Central memory CD8-positive, alpha-beta T cell (primary cell): Measurements from ENCODE around the gene IL34.
"Not testable (repeated sequence)": the region's sequence is repeated elsewhere in the genome, so short reads cannot be mapped to it uniquely, and the experiment has no call there.

Experiments used
- ATAC-seq: fragments of 150-1000 bp; cut with Tn5 transposase; replicated peaks from 2 replicates; pipeline ENCODE4 v1.10.0; 2022; ENCODE audit warnings: mild to moderate bottlenecking, moderate FRiP score, moderate number of reproducible peaks; ENCODE audit not compliant: poor library complexity, severe bottlenecking; ENCODE audit errors: extremely low read depth
- DNase-seq, 2 donors: peaks; one replicate each; pipeline ENCODE4 v3.0.0; 2021; ENCODE audit warnings: low spot score in 2 of 2
- H3K27ac Mint-ChIP-seq: one replicate; pipeline ENCODE4 v1.8.0; 2022; ENCODE audit warnings: low read depth, mild to moderate bottlenecking, moderate library complexity, mixed read lengths
- H3K27me3 Mint-ChIP-seq: one replicate; pipeline ENCODE4 v1.8.0; 2022; ENCODE audit warnings: mixed read lengths
- H3K36me3 Mint-ChIP-seq: one replicate; pipeline ENCODE4 v1.8.0; 2022; ENCODE audit warnings: mild to moderate bottlenecking, moderate library complexity, mixed read lengths; ENCODE audit not compliant: insufficient read depth
- H3K4me1 Mint-ChIP-seq: one replicate; pipeline ENCODE4 v1.8.0; 2022; ENCODE audit warnings: mixed read lengths
- H3K4me3 Mint-ChIP-seq: one replicate; pipeline ENCODE4 v1.8.0; 2022; ENCODE audit warnings: mild to moderate bottlenecking, moderate library complexity, mixed read lengths
- H3K9me3 Mint-ChIP-seq: one replicate; pipeline ENCODE4 v1.8.0; 2022; ENCODE audit warnings: mixed read lengths

The IL34 gene

DNA sequence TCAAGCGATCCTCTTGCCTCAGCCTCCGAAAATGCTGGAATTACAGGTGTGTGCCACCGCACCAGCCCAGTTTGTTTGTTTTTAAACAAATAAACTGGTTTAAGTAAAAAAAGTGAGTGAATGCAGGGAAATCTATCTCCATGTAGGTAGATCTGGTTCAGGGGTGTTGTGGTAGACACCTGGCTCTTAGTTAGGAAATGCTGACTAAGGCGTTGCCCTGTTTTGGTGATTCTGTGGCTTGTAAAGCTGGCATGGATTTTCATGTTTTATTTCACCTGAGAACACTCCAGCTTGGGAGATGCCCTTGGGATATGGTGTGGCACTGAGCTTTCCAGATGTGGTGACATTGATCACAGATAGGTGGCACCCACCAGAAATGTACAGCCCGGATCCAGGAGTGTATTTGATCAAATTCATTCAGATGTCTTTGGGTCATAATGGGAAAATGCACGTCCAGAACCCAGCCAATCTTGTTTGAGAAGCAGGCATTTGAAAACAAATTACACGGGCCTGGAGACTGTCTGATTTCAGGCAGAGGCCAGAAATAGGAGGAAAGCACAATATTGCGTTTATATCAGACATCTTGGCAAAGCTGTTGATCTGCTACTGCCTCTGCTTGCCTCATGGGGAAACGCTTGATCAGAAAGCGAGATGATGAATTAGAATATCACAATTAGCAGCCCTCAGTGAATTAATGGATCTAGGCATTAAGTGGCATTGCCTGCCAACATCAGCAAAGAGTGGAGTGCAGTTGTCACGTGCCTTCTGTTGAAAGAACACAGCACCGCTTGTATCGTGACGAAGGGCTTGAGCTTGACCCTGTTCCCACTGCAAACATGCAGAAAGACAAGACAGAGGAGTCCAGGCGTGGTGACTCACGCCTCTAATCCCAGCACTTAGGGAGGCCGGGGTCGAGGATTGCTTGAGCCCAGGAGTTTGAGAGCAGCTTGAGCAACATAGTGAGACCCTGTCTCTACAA is 7.3 kb upstream of the IL34 start:
- peaks cover 11% of the 10 kb centered on the region for H3K27me3 Mint-ChIP-seq
- no peaks in the 10 kb centered on the region for H3K4me1 Mint-ChIP-seq
- ATAC-seq: no peak
- no peaks in the 10 kb centered on the region for H3K9me3 Mint-ChIP-seq
- H3K36me3 Mint-ChIP-seq: no peaks in the 10 kb centered on the region
- no peak overlapping the region for H3K4me3 Mint-ChIP-seq
- DNase-seq: no peak
- H3K27ac Mint-ChIP-seq: no peak overlapping the region

DNA sequence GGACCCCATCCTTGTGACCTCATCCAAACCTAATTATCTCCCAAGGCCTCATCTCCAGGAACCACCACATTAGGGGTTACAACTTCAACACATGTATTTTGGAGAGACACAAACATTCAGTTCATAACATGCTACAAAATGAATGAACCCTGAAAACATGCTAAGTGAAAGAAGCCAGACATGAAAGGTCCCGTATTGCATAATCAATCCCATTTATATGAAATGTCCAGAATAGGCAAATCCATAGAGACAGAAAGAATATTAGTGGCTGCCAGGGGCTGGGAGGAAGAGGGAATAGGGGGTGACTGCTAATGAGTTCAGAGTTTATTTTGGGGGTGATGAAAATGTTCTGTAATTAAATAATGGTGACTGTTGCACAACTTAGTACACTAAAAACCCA is 3.7 kb upstream of the IL34 start:
- ATAC-seq: no peak
- peaks cover 11% of the 10 kb centered on the region for H3K27me3 Mint-ChIP-seq
- H3K9me3 Mint-ChIP-seq: no peaks in the 10 kb centered on the region

DNA sequence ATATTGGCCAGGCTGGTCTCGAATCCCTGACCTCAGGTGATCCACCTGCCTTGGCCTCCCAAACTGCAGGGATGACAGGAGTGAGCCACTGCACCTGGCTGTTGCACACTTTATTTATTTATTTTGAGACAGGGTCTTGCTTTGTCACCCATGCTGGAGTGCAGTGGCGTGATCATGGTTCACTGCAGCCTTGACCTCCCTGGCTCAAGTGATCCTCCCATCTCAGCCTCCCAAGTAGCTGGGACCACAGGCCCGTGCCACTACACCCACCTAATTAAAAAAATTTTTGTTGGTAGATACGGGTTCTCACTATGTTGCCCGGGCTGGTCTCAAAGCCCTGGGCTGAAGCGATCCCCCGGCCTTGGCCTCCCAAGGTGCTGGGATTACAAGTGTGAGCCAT is 3.1 kb upstream of the IL34 start:
- ATAC-seq, H3K4me3 Mint-ChIP-seq, H3K4me1 Mint-ChIP-seq, H3K9me3 Mint-ChIP-seq, H3K27ac Mint-ChIP-seq, DNase-seq, H3K36me3 Mint-ChIP-seq: not testable (repeated sequence)
- peaks cover 11% of the 10 kb centered on the region for H3K27me3 Mint-ChIP-seq

More for the DNA sequence above, 3.7 kb upstream of the IL34 start:
- peaks cover 2% of the 10 kb centered on the region for H3K36me3 Mint-ChIP-seq
- no peak overlapping the region for H3K4me3 Mint-ChIP-seq
- no peak for DNase-seq
- H3K27ac Mint-ChIP-seq: no peak overlapping the region
- no peaks in the 10 kb centered on the region for H3K4me1 Mint-ChIP-seq

DNA sequence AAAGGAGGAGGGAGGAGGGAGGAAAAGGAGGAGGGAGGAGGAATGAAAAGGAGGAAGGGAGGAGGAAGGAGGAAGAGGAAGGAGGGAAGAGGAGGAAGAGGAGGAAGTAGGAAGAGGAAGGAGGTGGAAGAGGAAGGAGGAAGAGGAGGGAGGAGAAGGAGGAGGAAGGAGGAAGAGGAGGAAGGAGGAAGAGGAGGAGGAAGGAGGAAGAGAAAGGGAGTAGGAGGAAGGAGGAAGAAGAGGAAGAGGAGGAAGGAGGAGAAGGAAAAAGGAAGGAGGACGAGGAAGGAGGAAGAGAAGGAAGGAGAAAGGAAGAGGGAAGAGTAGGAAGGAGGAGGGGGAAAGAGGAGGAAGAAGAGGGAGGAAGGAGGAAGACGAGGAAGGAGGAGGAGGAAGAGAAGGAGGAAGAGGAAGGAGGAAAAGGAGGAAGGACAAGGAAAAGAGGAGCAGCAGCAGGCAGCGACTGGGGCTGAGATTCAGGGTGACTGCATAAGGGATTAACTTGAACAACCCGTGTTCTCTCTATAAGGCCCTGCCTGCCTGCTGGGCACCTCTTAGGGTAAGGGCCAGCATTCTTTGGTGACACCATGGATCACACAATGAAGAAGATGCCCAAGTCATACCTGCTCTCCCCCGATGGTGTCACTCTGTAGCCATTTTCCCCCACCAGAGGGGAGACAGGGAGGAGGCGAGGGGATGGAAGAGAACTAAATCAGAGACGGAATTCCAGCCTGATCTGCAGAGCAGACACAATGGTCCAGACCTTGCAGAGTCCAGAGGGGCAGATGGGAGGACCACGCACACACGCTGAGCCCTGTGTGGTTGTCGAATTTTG is 1.4 kb upstream of the IL34 start:
- no peak overlapping the region for H3K27ac Mint-ChIP-seq
- H3K4me1 Mint-ChIP-seq: no peaks in the 10 kb centered on the region
- H3K4me3 Mint-ChIP-seq: no peak overlapping the region
- H3K36me3 Mint-ChIP-seq: peaks cover 2% of the 10 kb centered on the region
- DNase-seq (no peak), ATAC-seq (no peak)
- no peaks in the 10 kb centered on the region for H3K9me3 Mint-ChIP-seq
- peaks cover 11% of the 10 kb centered on the region for H3K27me3 Mint-ChIP-seq

DNA sequence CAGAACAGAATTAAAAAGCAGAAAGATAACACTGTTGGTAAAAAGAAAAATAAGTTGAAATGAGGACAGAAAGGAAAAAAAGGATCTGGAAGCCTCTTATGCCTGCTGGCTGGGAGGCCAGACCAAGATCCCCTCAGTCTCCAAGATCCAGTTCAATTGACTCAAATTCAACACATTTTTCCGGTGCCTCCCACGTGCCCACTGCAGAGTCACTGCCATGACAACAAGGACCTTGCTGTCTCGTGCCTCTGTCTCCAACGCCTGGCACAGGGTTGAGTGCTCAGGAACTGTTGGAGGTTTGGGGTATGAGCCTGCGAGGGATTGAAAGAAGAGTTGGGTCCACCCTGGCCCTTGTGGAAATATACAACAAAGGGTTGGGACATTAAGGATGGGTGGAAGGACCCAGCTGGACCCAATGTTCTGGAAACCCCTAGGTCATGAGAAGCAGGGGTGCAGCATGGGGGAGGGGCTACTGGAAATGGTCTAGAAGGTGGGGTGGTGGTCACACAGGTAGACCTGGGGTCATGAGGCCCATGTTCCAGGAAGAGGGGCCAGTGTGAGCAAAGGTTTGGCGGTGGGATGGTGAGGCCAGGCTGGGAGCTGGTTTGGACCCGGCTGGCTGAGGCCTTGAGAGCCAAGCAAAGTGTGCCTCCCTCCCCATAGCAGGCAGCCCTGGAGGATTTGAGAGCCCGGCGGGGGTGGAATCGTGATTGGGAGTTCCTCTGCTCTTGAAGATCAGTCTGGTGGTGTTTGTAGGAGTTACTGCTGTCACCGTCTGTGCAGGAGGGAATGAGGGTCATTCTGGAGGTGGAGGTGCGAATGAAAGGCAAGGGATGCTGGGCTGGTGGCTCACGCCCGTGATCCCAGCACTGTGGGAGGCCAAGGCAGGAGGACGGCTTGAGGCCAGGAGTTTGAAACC is 1.3 kb downstream of the IL34 start:
- ATAC-seq: no peak
- Mint-ChIP-seq H3K9me3 (no peaks in the 10 kb centered on the region), H3K27ac (peak overlapping the region; percentile 16), H3K36me3 (peaks cover 4% of the 10 kb centered on the region), H3K4me1 (no peaks in the 10 kb centered on the region), H3K27me3 (peaks cover 3% of the 10 kb centered on the region), H3K4me3 (no peak overlapping the region)
- no peak for DNase-seq

DNA sequence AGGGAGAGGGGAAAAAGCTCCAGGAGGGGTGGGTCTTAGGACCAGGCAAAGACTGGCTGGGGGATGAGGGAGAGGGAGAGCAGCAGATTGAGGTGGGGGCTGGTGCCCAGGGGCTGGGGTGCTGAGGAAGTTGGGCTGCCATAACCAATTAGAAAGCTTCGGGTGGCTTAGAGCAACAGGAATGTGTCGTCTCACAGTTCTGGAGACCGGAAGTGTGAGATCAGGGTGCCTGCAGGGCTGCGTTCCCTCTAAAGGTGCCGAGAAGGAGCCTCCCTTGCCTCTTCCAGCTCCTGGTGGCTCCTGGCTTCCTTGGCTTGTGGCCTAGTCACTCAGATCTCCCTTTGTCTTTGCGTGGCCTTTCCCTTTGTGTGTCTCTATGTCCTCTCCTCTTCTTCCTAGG is 2.2 kb downstream of the IL34 start:
- H3K4me1 Mint-ChIP-seq: peaks cover under 1% of the 10 kb centered on the region
- DNase-seq: no peak
- peaks cover 4% of the 10 kb centered on the region for H3K36me3 Mint-ChIP-seq
- no peak overlapping the region for H3K4me3 Mint-ChIP-seq
- no peaks in the 10 kb centered on the region for H3K9me3 Mint-ChIP-seq
- no peak overlapping the region for H3K27ac Mint-ChIP-seq
- no peak for ATAC-seq
- H3K27me3 Mint-ChIP-seq: no peaks in the 10 kb centered on the region

DNA sequence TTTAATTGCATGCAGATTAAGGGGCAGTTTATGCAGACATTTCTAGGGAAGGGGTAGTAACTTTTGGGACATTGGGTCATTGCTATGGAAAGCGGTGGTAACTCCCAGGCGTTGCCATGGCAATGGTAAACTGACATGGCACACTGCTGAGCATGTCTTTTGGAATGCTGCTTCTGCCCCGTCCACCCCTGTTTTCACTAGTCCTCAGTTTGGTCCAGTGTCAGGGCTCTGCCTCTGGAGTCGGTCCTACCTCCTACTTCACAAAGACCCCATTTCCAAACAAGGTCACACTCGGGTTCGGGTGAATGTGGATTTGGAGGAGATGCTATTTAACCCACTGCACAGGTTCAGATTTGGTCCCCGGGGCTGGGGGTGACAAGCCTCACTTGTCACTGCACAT is 2.9 kb downstream of the IL34 start:
- Mint-ChIP-seq H3K27ac (no peak overlapping the region), H3K9me3 (no peaks in the 10 kb centered on the region), H3K27me3 (no peaks in the 10 kb centered on the region), H3K4me1 (peaks cover 6% of the 10 kb centered on the region), H3K4me3 (no peak overlapping the region), H3K36me3 (peaks cover 4% of the 10 kb centered on the region)
- ATAC-seq (no peak), DNase-seq (no peak)

DNA sequence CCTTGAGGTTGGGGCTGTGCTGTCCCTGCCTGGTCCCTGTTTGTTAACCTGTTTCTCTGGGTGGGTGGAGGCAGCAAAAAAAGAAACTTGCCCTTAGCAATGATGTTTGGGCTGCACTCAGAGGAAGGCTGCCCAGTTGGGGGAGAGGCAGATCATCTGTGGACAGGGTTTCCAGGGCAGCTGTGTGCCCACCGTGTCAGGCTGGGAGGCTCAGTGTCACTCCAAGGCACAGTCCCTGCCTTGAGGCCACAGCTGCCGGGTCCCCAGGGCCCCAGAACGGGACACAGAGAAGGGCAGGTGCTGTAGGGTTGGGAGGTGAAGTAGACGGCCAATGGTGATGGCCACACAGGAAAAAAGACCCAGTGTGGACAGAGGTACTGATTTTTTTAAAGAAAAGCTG is 3.9 kb downstream of the IL34 start:
- H3K4me1 Mint-ChIP-seq: peaks cover 6% of the 10 kb centered on the region
- H3K27me3 Mint-ChIP-seq: no peaks in the 10 kb centered on the region
- H3K36me3 Mint-ChIP-seq: peaks cover 4% of the 10 kb centered on the region
- ATAC-seq: no peak
- H3K9me3 Mint-ChIP-seq: no peaks in the 10 kb centered on the region
- DNase-seq: no peak
- no peak overlapping the region for H3K4me3 Mint-ChIP-seq
- H3K27ac Mint-ChIP-seq: no peak overlapping the region

DNA sequence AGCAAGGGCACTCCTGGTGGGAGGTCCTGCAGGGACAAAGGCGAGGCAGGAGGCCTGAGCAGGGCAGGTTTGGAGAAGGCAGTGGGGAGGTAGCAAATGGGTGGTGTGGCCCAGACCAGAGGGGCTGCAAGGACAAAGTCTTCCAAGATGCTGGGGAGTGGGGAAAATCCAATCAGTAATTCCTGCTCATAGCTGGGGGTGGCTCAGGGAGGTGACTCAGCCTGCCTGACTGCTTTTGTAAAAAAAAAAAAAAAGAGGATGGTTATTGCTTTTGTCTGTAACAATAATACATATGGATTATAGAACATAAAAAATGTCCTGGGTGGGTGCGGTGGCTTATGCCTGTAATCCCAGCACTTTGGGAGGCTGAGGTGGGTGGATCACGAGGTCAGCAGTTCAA is 5.2 kb downstream of the IL34 start:
- no peak for ATAC-seq
- Mint-ChIP-seq H3K4me1 (peaks cover 6% of the 10 kb centered on the region), H3K27me3 (no peaks in the 10 kb centered on the region), H3K36me3 (peaks cover 4% of the 10 kb centered on the region), H3K27ac (no peak overlapping the region), H3K4me3 (no peak overlapping the region), H3K9me3 (no peaks in the 10 kb centered on the region)
- DNase-seq: no peak

DNA sequence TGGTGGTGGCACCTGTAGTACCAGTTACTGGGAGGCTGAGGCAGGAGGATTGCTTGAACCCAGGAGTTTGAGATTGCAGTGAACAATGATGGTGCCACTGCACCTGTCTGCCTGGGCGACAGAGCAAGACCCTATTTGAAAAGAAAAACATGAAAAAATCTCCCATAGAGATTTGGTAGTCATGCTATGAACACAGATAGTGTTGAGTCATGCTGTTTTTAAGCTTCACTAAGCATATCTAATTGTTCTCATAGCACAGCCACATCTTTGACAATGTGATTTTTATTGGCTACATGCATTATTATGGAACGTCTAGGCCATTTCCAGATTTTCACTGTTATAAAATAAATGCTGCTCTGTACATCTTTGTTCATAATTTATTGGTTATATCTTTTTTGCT is 6.0 kb downstream of the IL34 start:
- DNase-seq: no peak
- H3K4me1 Mint-ChIP-seq: peaks cover 6% of the 10 kb centered on the region
- H3K4me3 Mint-ChIP-seq: no peak overlapping the region
- peaks cover 2% of the 10 kb centered on the region for H3K36me3 Mint-ChIP-seq
- H3K9me3 Mint-ChIP-seq: no peaks in the 10 kb centered on the region
- no peak for ATAC-seq
- H3K27me3 Mint-ChIP-seq: no peaks in the 10 kb centered on the region
- no peak overlapping the region for H3K27ac Mint-ChIP-seq

DNA sequence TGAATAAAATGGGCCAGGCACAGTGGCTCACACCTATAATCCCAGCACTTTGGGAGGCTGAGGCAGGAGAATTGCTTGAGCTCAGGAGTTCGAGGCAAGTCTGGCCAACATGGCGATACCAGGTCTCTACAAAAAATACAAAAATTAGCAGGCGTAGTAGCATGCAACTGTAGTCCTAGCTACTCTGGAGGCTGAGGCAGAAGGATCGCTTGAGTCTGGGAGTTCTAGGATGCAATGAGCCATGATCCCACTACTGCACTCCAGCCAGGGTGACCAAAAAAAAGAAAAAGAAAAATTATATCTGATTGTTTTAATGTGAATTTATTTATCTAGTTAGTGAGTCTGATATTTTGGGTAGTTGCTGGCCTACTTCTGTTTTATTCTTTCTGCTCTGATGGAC is 7.0 kb downstream of the IL34 start:
- H3K9me3 Mint-ChIP-seq: no peaks in the 10 kb centered on the region
- no peak for ATAC-seq
- no peak overlapping the region for H3K4me3 Mint-ChIP-seq
- peaks cover 6% of the 10 kb centered on the region for H3K4me1 Mint-ChIP-seq
- H3K36me3 Mint-ChIP-seq: peaks cover 2% of the 10 kb centered on the region
- H3K27ac Mint-ChIP-seq: no peak overlapping the region
- DNase-seq: no peak
- no peaks in the 10 kb centered on the region for H3K27me3 Mint-ChIP-seq
